Measurements from ENCODE around the gene LGR5.

Gene LGR5

GRCh38 chr12:71440763-71441748 is 1.5 kb downstream of the LGR5 start:
- TF ChIP-seq FOXM1 (IDR thresholded peaks at IDR 0.05; ENCODE audit: borderline replicate concordance, low read depth) (no peak), MAX (IDR thresholded peaks at IDR 0.05) (no peak), NFIC (IDR thresholded peaks at IDR 0.05) (no peak), CEBPB (IDR thresholded peaks at IDR 0.05) (peak; percentile 52)

GRCh38 chr12:71441836-71442566 is 2.4 kb downstream of the LGR5 start:
- TF ChIP-seq TAF1 (IDR thresholded peaks at IDR 0.05; ENCODE audit: low read depth) (no peak), RAD21 (IDR thresholded peaks at IDR 0.05; ENCODE audit: low read depth) (no peak), FOXM1 (IDR thresholded peaks at IDR 0.05; ENCODE audit: borderline replicate concordance, low read depth) (no peak), USF1 (IDR thresholded peaks at IDR 0.05) (no peak), TCF12 (IDR thresholded peaks at IDR 0.05; ENCODE audit: low read depth) (no peak), EP300 (IDR thresholded peaks at IDR 0.05; ENCODE audit: borderline replicate concordance) (no peak), CEBPB (IDR thresholded peaks at IDR 0.05) (no peak), MAX (IDR thresholded peaks at IDR 0.05) (no peak), NFIC (IDR thresholded peaks at IDR 0.05) (no peak), TEAD4 (IDR thresholded peaks at IDR 0.05) (no peak), EGR1 (IDR thresholded peaks at IDR 0.05) (no peak), ZBTB7A (IDR thresholded peaks at IDR 0.05; ENCODE audit: low read depth) (no peak), CREB1 (IDR thresholded peaks at IDR 0.05; ENCODE audit: low read depth) (no peak), YY1 (IDR thresholded peaks at IDR 0.05; ENCODE audit: low read depth) (no peak)

- TF ChIP-seq REST (IDR thresholded peaks at IDR 0.05; ENCODE audit: low read depth) (no peak), EP300 (IDR thresholded peaks at IDR 0.05; ENCODE audit: borderline replicate concordance) (no peak)
Observed at GRCh38 chr12:71442567-71442931, 3.0 kb downstream of the LGR5 start.

GRCh38 chr12:71445071-71445470 is 5.5 kb downstream of the LGR5 start:
- TF ChIP-seq ZBTB7A (IDR thresholded peaks at IDR 0.05; ENCODE audit: low read depth) (no peak), TEAD4 (IDR thresholded peaks at IDR 0.05) (no peak), MAX (IDR thresholded peaks at IDR 0.05) (no peak), EP300 (IDR thresholded peaks at IDR 0.05; ENCODE audit: borderline replicate concordance) (no peak)

- no peak for TF ChIP-seq TCF12 (IDR thresholded peaks at IDR 0.05; ENCODE audit: low read depth)
- no peak for TF ChIP-seq MAX (IDR thresholded peaks at IDR 0.05)
- no peak for TF ChIP-seq EGR1 (IDR thresholded peaks at IDR 0.05)
- no peak for TF ChIP-seq TAF1 (IDR thresholded peaks at IDR 0.05; ENCODE audit: low read depth)
- no peak for TF ChIP-seq CEBPB (IDR thresholded peaks at IDR 0.05)
- no peak for TF ChIP-seq TEAD4 (IDR thresholded peaks at IDR 0.05)
- no peak for TF ChIP-seq CREB1 (IDR thresholded peaks at IDR 0.05; ENCODE audit: low read depth)
- TF ChIP-seq EP300 (IDR thresholded peaks at IDR 0.05; ENCODE audit: borderline replicate concordance): no peak
- no peak for TF ChIP-seq ZBTB7A (IDR thresholded peaks at IDR 0.05; ENCODE audit: low read depth)
- no peak for TF ChIP-seq RAD21 (IDR thresholded peaks at IDR 0.05; ENCODE audit: low read depth)
- no peak for TF ChIP-seq USF1 (IDR thresholded peaks at IDR 0.05)
- TF ChIP-seq FOXM1 (IDR thresholded peaks at IDR 0.05; ENCODE audit: borderline replicate concordance, low read depth): no peak
- no peak for TF ChIP-seq NFIC (IDR thresholded peaks at IDR 0.05)
- TF ChIP-seq REST (IDR thresholded peaks at IDR 0.05; ENCODE audit: low read depth): no peak
Observed at GRCh38 chr12:71447691-71448132, 8.1 kb downstream of the LGR5 start.
